Inferior parietal cortex (tissue), 1 donor: ENCODE results near the gene ABRACL.
"Not testable (repeated sequence)": the region's sequence is repeated elsewhere in the genome, so short reads cannot be mapped to it uniquely, and the experiment has no call there.

Experiments used
- DNase-seq: peaks from one replicate; pipeline ENCODE4 v3.0.0-alpha.2; 2016; ENCODE audit errors: extremely low spot score

ABRACL gene, protein sequence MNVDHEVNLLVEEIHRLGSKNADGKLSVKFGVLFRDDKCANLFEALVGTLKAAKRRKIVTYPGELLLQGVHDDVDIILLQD

GRCh38 chr6:139028658-139029469 is at the start of gene ABRACL:
TSS of gene ABRACL (plus strand) at chr6:139028745. CDS start at chr6:139034161, 5,416 bp downstream.
- no peak for DNase-seq

DNA sequence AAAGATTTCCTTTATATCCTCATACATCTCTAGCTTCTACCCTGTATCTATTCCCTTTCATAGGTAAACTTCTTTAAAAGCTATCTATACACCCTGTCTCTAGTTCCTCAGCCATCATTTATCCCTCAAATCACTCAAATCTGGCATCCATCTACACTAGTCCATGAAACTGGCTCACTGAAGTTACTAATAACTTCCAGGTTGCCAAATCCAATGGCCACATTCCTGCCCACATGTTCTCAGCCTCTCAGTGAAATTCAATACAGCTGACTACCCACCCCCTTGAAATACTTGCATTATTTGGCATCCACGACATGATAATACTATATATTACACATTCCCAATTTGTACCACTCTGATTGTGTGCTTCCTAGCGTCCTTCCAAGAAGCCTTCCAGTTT is 49.2 kb upstream of the ABRACL start:
- DNase-seq, result no peak

DNA sequence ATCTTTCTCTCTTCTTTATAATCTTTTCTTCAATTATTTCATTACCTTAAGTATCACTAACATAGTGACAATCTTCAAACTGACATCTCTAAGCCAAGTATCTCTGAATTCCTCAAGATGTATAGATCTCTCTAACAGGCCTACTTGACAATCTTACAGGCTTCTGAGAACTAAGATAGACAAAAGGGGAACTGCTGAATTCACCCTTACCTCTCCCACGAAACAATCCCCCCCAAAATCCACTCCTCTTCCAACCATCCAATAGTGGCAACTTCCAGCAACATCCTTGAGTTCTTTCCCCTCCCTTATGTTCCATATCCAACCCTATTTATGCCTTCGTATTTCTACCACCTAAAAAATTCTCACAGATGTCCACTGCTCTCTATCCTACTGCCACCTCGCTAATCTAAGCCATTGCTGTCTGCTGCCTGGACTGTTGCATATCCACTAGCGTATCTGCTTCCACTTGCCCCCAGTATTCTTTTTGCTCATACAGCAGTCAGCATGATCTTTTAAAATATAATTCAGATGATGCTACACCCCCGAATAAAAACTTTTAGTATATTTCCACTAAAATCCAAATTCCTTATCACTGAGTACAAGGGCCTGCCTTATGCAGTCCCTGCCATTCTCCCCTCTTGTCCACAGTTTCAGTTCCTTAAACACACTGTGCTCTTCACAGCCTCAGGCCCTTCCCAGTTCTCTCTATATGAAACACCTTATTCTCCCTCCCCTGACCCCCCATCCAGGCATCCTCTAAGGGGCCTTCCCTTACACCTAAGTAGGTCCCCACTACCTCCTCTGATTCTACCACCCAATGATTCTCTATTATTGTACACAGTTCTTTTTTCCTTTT is 48.5 kb upstream of the ABRACL start:
- DNase-seq, result no peak

DNA sequence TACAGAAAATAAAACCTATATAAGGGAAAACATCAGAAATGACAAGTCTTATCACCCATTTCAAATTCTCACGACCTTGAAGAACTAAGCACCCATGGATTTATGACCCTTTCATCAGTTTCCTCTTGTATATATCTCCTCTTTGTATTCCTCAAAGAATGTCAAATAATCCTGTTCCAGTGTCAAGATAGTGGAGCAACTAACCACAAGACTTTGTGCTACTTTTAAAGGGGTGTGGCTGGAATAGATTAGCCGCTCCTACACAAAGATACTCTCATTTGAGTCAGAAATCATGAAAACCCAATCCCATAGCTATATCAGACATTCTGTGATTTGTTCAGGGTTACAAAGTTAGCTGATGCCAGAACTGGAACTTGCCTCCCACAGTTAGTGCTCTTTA is 47.1 kb upstream of the ABRACL start:
- no peak for DNase-seq

- peak; percentile 34 for DNase-seq
These were observed 42.0 kb upstream of the ABRACL start for GRCh38 chr6:138986578-138986977.

GRCh38 chr6:138987080-138987642 is 41.4 kb upstream of the ABRACL start:
- DNase-seq, result no peak

GRCh38 chr6:138987643-138988468 is 40.7 kb upstream of the ABRACL start, which contains the start of gene REPS1:
TSS of gene REPS1 (minus strand) at chr6:138988253. CDS start at chr6:138987682, 571 bp downstream.
- peak; percentile 89 for DNase-seq

DNA sequence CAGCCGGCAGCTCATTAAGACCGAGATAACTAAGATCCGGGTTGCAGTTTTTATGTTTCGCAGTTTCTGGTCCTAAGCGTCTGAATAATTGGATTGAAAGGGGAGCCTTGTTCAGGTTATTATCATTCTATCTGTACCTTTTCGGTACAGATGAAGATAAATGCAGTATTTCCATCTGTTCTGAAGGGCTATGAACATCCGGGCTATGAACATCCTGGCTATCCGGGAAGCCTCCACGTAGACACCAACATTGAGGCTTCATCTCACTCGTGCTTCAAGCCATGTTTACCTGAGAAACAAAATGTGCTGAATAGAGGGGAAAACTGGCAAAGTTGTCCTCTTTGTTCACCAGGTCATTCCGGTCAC is 40.1 kb upstream of the ABRACL start:
- no peak for DNase-seq

DNA sequence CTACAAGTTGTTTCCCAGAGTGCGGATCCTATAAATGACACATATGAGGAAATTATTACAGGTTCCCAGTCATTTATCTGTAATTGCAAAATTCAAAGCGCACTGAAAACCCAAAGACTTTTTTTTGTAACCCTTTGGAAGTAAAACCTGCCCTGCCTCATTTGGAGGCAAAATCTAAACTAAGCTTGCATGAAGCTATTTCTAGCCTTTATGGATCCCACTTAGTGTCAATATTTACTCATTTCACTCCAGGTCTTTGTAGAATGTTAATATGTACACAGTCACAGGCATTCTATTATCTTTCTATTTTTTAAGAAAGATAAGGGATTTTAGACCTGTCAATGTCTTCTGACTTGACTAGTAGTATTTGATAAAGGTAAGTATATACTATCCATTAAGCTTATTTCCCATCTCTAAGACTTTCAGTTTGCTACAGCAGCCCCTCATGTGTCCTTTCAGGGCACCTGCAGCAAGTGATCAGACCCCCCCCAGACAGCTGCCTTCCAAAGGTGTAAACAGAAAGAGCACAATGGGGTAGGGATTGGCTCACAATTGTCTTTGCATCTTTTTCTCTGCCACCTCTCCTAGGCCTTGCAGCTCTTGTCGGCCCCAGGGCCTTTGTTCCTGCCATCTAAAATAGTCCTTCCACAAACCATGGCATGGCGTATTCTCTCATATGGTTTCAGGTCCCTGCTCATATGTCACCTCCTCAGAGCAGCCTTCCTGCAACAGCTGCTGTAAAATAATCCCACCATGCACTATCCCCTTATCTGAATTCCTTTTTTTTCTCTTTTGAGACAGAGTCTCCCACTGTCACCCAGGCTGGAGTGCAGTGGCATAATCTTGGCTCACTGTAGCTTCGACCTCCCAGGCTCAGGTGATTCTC is 39.2 kb upstream of the ABRACL start:
- DNase-seq, result no peak

DNA sequence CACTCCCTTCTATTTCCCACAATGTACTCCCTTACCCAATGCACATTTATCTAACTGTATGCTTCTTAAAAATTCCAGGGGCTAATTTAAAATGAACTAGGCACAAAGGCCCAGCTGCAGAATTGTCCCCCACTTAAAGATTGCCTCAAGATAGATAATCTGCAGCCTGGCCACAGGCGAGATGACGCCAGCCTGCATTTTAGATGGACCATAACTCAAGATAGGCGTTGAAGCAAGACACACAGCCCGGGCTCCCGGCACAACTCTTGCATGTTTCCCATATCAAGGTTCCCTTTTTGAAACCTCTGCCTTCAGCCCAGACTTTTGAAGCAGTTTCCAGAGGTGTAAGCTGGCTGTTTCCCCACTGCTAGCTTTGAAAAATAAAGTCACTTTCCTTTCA is 37.3 kb upstream of the ABRACL start:
- DNase-seq, result no peak

DNA sequence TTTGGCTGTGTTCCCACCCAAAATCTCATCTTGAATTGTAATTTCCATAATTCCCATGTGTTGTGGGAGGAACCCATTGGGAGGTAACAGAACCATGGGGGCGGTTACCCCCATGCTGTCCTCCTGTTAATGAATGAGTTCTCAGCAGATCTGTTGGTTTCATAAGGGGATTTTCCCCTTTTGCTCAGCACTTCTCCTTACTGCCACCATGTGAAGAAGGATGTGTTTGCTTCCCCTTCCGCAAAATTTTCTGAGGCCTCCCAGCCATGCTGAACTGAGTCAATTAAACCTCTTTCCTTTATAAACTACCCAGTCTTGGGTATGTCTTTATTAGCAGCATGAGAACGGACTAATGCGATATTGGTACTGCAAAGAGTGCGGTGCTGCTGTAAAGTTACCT is 35.6 kb upstream of the ABRACL start:
- DNase-seq, result not testable (repeated sequence)

DNA sequence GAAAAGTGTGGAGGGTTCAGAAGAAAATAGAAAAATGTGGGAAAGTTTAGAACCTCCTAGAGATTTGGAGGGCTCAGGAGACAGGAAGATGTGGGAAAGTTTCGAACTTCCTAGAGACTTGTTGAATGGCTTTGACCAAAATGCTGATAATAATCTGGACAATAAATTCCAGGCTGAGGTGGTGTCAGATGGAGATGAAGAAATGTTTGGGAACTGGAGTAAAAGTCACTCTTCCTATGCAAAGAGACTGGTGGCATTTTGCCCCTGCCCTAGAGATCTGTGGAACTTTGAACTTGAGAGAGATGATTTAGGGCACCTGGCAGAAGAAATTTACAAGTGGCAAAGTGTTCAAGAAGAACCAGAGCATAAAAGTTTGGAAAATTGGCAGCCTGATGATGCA is 35.1 kb upstream of the ABRACL start:
- DNase-seq, result not testable (repeated sequence)

DNA sequence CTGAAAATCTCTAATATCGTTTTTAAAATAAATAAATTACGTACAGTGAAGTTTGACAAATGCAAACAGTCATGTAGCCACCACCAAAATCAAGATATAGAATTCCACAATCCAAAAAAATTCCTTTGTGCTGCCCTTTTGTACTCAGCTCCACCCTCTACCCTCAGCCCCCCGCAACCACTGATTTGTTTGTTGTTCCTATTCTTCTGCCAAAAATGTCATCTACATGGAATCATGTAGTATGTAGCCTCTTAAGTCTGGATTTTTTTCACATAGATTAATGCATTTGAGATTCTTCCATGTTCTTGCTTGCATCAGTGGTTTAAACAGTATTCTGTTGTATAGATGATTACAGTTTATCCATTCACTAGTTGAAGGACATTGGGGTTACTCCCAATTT is 32.0 kb upstream of the ABRACL start:
- no peak for DNase-seq

- no peak for DNase-seq
These were observed 31.4 kb upstream of the ABRACL start for GRCh38 chr6:138997136-138997535.

DNA sequence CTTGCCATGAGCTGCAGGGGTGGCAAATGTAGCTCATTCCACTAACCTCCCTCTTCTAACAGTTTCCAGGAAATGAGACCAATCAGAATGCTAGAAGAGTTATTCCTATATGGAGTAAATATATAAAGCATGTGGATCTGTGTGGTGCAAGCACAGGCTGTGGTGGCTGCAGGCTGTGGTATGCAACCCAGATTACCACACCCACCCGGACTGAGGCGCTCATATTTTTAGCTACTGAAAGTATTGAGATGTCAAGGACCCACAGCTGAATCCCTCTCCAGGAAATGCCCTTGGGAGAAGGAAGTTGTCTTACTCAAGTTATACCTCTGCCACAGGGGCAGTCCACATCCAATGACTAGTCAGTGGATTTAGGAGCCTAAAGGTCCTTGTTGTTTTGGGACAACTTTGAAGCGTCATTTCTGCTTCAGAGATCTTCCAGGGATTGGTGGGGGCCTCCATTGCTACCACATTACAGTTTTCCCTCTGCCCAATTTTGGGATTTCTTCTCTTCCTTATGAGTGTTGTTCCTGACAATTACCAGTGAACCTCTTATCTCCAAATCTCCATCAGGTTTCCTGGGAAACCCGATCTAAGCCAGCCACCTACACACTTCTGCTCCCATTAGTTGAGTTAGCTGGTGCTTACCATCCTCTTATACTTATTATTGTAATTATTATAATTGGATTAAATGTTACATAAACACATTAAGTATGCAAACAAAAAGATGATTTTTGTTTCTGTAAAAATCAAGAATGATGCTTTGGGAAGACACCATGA is 28.4 kb upstream of the ABRACL start:
- no peak for DNase-seq

DNA sequence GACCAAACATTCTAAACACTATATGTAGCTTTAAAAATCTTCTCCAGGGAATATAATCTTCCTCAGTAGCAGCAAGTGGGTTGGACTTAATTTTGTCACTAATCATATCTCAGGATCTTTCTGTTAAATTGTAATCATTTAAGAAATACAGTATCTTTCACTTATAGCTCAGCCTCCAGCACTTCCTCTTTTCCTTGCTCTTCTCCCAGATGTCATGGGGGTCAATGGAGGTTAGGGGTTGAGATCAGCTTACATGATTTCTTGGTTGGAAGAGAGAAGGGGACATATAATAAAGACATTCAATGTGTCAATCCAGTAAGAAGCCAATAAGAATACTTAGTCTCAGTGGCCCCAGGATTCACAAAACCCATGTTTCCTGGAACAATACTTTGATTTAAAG is 24.8 kb upstream of the ABRACL start:
- DNase-seq, result no peak

DNA sequence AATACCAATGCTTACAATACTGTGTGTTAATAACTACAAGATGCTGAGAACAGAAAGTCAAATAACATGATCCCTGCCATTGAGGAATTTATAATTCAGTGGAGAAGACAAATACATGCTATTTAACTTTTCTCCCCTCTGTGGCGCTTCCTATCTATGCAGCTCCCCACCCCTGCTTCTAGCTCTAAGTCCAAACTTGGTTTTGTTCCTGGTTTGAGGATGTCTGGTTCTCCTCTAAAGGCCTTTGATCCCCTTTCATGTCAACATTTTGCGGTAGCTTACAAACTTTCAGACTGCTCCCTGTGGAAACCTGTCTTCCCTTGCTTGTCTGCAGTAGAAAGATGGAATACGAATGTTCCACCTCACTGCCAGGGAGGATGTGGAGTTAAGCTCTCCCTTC is 22.1 kb upstream of the ABRACL start:
- DNase-seq, result no peak

DNA sequence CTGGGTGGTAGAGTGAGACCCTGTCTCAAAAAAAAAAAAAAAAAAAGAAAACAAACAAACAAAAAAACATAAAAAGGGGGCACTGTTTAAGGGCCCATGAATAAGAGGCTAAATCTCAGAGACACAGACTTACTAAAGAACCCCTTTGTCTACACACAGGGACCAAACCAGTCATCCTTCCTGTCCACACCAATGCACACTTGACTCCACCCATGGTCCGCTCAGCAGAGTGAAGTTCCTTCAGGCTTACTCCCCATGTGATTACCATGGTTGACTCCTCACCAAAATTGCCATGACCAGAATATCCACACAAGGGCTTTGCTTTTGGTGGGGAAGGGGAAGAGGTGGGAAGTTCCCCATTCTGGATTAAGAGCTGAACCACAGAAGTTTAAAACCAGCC is 21.1 kb upstream of the ABRACL start:
- DNase-seq, result no peak

GRCh38 chr6:139008117-139008516 is 20.4 kb upstream of the ABRACL start:
- no peak for DNase-seq

DNA sequence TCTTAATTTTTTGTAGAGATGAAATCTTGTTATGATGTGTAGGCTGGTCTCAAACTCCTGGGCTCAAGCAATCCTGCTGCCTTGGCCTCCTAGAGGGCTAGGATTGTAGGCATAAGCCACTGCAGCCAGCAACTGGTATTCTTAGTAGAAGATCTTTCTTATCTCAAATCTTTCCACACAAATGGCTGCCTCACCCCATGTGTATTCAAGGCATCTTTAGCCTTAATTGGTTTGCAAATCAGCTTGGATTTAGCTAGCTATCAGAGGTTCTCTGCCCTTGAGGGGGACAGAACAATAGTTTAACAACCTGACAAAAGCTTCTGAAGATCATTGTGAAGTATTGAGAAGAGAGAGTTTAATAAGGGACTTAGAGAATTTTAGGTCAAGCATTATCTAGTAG is 17.9 kb upstream of the ABRACL start:
- DNase-seq, result no peak
